HepG2 (cell line): Measurements from ENCODE around the gene ZNF17. TPM values are rescaled to one million over a fixed set of nuclear protein-coding genes. Genes with fewer than 3 reads are reported as not detected.

ENCODE experiments used
- AKAP8 ChIP-seq: sonication (generic); formaldehyde crosslinking; IDR thresholded peaks from 2 replicates; pipeline ENCODE4 v1.5.1; 2020; ENCODE audit warnings: mild to moderate bottlenecking, missing genetic modification reagents
- ARID4A ChIP-seq: sonication (generic); formaldehyde crosslinking; IDR thresholded peaks from 2 replicates; pipeline ENCODE4 v1.5.0; 2020; ENCODE audit warnings: mild to moderate bottlenecking, missing genetic modification reagents, borderline replicate concordance
- EEA1 ChIP-seq: sonication (generic); formaldehyde crosslinking; IDR thresholded peaks from 2 replicates; pipeline ENCODE4 v1.5.1; 2020; ENCODE audit warnings: mild to moderate bottlenecking, missing genetic modification reagents, borderline replicate concordance
- FOXJ3 ChIP-seq: sonication (generic); formaldehyde crosslinking; IDR thresholded peaks from 2 replicates; pipeline ENCODE4 v1.4.0; 2020; ENCODE audit warnings: missing genetic modification reagents, mild to moderate bottlenecking, borderline replicate concordance
- HOXA5 ChIP-seq: sonication (generic); formaldehyde crosslinking; IDR thresholded peaks from 2 replicates; pipeline ENCODE4 v1.4.0; 2020; ENCODE audit warnings: missing genetic modification reagents
- KLF12 ChIP-seq: sonication (generic); formaldehyde crosslinking; IDR thresholded peaks from 2 replicates; pipeline ENCODE4 v1.4.0; 2020; ENCODE audit warnings: missing genetic modification reagents, borderline replicate concordance
- LBX2 ChIP-seq: sonication (generic); formaldehyde crosslinking; IDR thresholded peaks from 2 replicates; pipeline ENCODE4 v1.5.0; 2020; ENCODE audit warnings: missing genetic modification reagents, mild to moderate bottlenecking, borderline replicate concordance
- SMAD1 ChIP-seq: sonication (generic); formaldehyde crosslinking; IDR thresholded peaks from 2 replicates; pipeline ENCODE4 v1.4.0; 2020; ENCODE audit warnings: missing genetic modification reagents, low read depth, mild to moderate bottlenecking, borderline replicate concordance
- ZNF234 ChIP-seq: sonication (generic); formaldehyde crosslinking; conservative IDR thresholded peaks from 2 replicates; pipeline ENCODE4 v1.5.1; 2020; ENCODE audit warnings: mild to moderate bottlenecking, missing genetic modification reagents
- ZNF460 ChIP-seq: sonication (generic); formaldehyde crosslinking; IDR thresholded peaks from 2 replicates; pipeline ENCODE4 v1.5.1; 2020; ENCODE audit warnings: missing genetic modification reagents, mild to moderate bottlenecking, borderline replicate concordance
- ZNF510 ChIP-seq: sonication (generic); formaldehyde crosslinking; IDR thresholded peaks from 2 replicates; pipeline ENCODE4 v1.4.0; 2020; ENCODE audit warnings: low read depth, mild to moderate bottlenecking, missing genetic modification reagents
- ZNF598 ChIP-seq: sonication (generic); formaldehyde crosslinking; IDR thresholded peaks from 2 replicates; pipeline ENCODE4 v1.5.1; 2020; ENCODE audit warnings: mild to moderate bottlenecking, missing genetic modification reagents, borderline replicate concordance
- ZNF749 ChIP-seq: sonication (generic); formaldehyde crosslinking; IDR thresholded peaks from 2 replicates; pipeline ENCODE4 v1.8.0; 2022; ENCODE audit warnings: mild to moderate bottlenecking, missing genetic modification reagents, moderate library complexity, borderline replicate concordance
- ZNF816 ChIP-seq: sonication (generic); formaldehyde crosslinking; IDR thresholded peaks from 2 replicates; pipeline ENCODE4 v1.8.0; 2022; ENCODE audit warnings: missing genetic modification reagents, mild to moderate bottlenecking, borderline replicate concordance
- ZSCAN12 ChIP-seq: sonication (generic); formaldehyde crosslinking; IDR thresholded peaks from 2 replicates; pipeline ENCODE4 v1.9.0; 2021; ENCODE audit warnings: mild to moderate bottlenecking, missing genetic modification reagents
- polyA plus RNA-seq, 8 experiments: library from polyadenylated mRNA; depleted of rRNA in 3 of 8; stranded (reverse) in 7 of 8; unstranded in 1 of 8; fragments of >200 nt; fragmentation: Illumina TruSeq in 4 of 8; extraction: Trizol in 4 of 8; gene quantifications; 2 replicates each; pipeline versions ENCODE4 v1.2.1 to v1.2.3, GENCODE V29; 2011 to 2016; ENCODE audit warnings: low read depth in 4 of 8, missing spikeins in 1 of 8, mixed read lengths in 1 of 8; ENCODE audit not compliant: insufficient read depth in 1 of 8
- total RNA-seq, 5 experiments: library from RNA; depleted of rRNA; stranded (reverse); fragments of >200 nt; fragmentation: Illumina TruSeq; extraction: Trizol; gene quantifications; 2 replicates each; pipeline ENCODE4 v1.2.3, GENCODE V29; 2016; ENCODE audit warnings: low read depth in 1 of 5
- TF ChIP-seq, protein P1 (sequence below): sonication (generic); formaldehyde crosslinking; IDR thresholded peaks from 2 replicates; pipeline ENCODE4 v1.9.0; 2021; ENCODE audit warnings: missing genetic modification reagents, mild to moderate bottlenecking, borderline replicate concordance
- TF ChIP-seq, protein P2 (sequence below): sonication (generic); formaldehyde crosslinking; IDR thresholded peaks from 2 replicates; pipeline ENCODE4 v1.8.0; 2023; ENCODE audit warnings: mild to moderate bottlenecking, missing genetic modification reagents

Gene ZNF17
- total and polyA plus RNA-seq, 2 of the 13 experiments (the other 11 are each of a cell fraction or from before 2014, with no cell fraction given): 3.7 to 10.1 TPM

- TF ChIP-seq ZSCAN12 (no peak), ZNF510 (no peak), ZNF749 (no peak), FOXJ3 (CRISPR knock-in tag) (no peak), ZNF234 (CRISPR knock-in tag) (no peak), AKAP8 (no peak), EEA1 (no peak), ZNF816 (CRISPR knock-in tag) (no peak), ZNF598 (CRISPR knock-in tag) (no peak), ARID4A (CRISPR knock-in tag) (peak; percentile 86; the same call in 1 of the 2 replicates), HOXA5 (CRISPR knock-in tag) (peak; percentile 23; the same call in 1 of the 2 replicates), KLF12 (CRISPR knock-in tag) (peak; percentile 43; the same call in 1 of the 2 replicates), ZNF460 (CRISPR knock-in tag) (no peak), LBX2 (CRISPR knock-in tag) (no peak), SMAD1 (peak; percentile 54; the same call in 1 of the 2 replicates)
- TF ChIP-seq, protein P1, sequence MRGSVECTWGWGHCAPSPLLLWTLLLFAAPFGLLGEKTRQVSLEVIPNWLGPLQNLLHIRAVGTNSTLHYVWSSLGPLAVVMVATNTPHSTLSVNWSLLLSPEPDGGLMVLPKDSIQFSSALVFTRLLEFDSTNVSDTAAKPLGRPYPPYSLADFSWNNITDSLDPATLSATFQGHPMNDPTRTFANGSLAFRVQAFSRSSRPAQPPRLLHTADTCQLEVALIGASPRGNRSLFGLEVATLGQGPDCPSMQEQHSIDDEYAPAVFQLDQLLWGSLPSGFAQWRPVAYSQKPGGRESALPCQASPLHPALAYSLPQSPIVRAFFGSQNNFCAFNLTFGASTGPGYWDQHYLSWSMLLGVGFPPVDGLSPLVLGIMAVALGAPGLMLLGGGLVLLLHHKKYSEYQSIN (CRISPR knock-in tag): no peak
- TF ChIP-seq, protein P2, sequence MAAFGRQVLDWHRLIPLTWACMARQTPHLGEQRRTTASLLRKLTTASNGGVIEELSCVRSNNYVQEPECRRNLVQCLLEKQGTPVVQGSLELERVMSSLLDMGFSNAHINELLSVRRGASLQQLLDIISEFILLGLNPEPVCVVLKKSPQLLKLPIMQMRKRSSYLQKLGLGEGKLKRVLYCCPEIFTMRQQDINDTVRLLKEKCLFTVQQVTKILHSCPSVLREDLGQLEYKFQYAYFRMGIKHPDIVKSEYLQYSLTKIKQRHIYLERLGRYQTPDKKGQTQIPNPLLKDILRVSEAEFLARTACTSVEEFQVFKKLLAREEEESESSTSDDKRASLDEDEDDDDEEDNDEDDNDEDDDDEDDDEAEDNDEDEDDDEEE (CRISPR knock-in tag): no peak
Observed at GRCh38 chr19:57435062-57435978, 24.4 kb downstream of the ZNF17 start, which contains the start of gene ZNF749 (continued).
